SK-N-SH (cell line): ENCODE data around the gene PLCL2. TPM values are rescaled to one million over a fixed set of nuclear protein-coding genes. Genes with fewer than 3 reads are reported as not detected.
"Not testable (repeated sequence)": the region's sequence is repeated elsewhere in the genome, so short reads cannot be mapped to it uniquely, and the experiment has no call there.

ENCODE experiments used
- CTCF ChIA-PET: fragments of 300-600, 350-600 bp; formaldehyde crosslinking; extraction: SDS; loops from one replicate; lab custom pipeline; 2021; lab: Yijun Ruan, JAX
- POLR2A ChIA-PET: fragments of 350-600 bp; sonication (Branson Sonifier 250); formaldehyde crosslinking; extraction: SDS; loops from one replicate; lab custom pipeline; 2020; ENCODE audit warnings: antibody characterized with exemption, inconsistent platforms; lab: Yijun Ruan, JAX
- DNase-seq: peaks from one replicate; pipeline ENCODE4 v3.0.0; 2012
- H2AFZ ChIP-seq: fragments of 200-600 bp; sonication (generic); 2 replicates; pipeline ENCODE4 v1.8.1; 2016; ENCODE audit warnings: antibody characterized with exemption, mild to moderate bottlenecking, low read depth
- H3F3A ChIP-seq: fragments of 200-600 bp; sonication (generic); replicated peaks from 2 replicates; pipeline ENCODE3; 2016; ENCODE audit warnings: antibody characterized with exemption, mild to moderate bottlenecking; ENCODE audit not compliant: insufficient read depth
- H3K27ac ChIP-seq, 2 experiments: fragments of 200-500 bp in 1 of 2; fragments of 200-600 bp in 1 of 2; sonication (Bioruptor generic) in 1 of 2; sonication (generic), shearing (Covaris generic) in 1 of 2; 2 replicates each; pipeline versions ENCODE4 v1.5.1 to v1.6.1; 2014 to 2016; ENCODE audit warnings: low read depth in 2 of 2, inconsistent platforms in 1 of 2, low read length in 1 of 2, mild to moderate bottlenecking in 1 of 2, mixed read lengths in 1 of 2
- H3K27me3 ChIP-seq: fragments of 200-600 bp; sonication (generic), shearing (Covaris generic); 2 replicates; pipeline ENCODE4 v1.6.1; 2016; ENCODE audit warnings: mixed run types; ENCODE audit not compliant: insufficient read depth
- H3K36me3 ChIP-seq, 2 experiments: fragments of 200-500 bp in 1 of 2; fragments of 200-600 bp in 1 of 2; sonication (Bioruptor generic) in 1 of 2; sonication (generic) in 1 of 2; replicated peaks in 1 of 2; 2 replicates each; pipeline versions ENCODE3 to v1.5.1; 2014 to 2016; ENCODE audit warnings: low read length in 1 of 2, mild to moderate bottlenecking in 1 of 2; ENCODE audit not compliant: insufficient read depth in 2 of 2, control insufficient read depth in 1 of 2
- H3K4me1 ChIP-seq, 2 experiments: fragments of 200-500 bp in 1 of 2; fragments of 200-600 bp in 1 of 2; sonication (Bioruptor generic) in 1 of 2; sonication (generic), shearing (Covaris generic) in 1 of 2; 2 replicates each; pipeline versions ENCODE4 v1.5.1 to v1.6.1; 2014 to 2016; ENCODE audit warnings: low read depth in 1 of 2, low read length in 1 of 2, mixed run types in 1 of 2; ENCODE audit not compliant: insufficient read depth in 2 of 2, control insufficient read depth in 1 of 2
- H3K4me2 ChIP-seq: fragments of 200-600 bp; sonication (generic), shearing (Covaris generic); 2 replicates; pipeline ENCODE4 v1.6.1; 2017; ENCODE audit warnings: mixed run types
- H3K4me3 ChIP-seq, 2 experiments: fragments of 200-500 bp in 1 of 2; fragments of 200-600 bp in 1 of 2; sonication (Bioruptor generic) in 1 of 2; sonication (generic), shearing (Covaris generic) in 1 of 2; 2 replicates each; pipeline versions ENCODE4 v1.5.1 to v1.8.1; 2014 to 2016; ENCODE audit warnings: low read depth in 2 of 2, inconsistent platforms in 1 of 2, low read length in 1 of 2, mild to moderate bottlenecking in 1 of 2, mixed read lengths in 1 of 2, moderate library complexity in 1 of 2
- H3K79me2 ChIP-seq: fragments of 200-600 bp; sonication (generic); 2 replicates; pipeline ENCODE4 v1.8.1; 2017; ENCODE audit warnings: mild to moderate bottlenecking; ENCODE audit not compliant: insufficient read depth
- H3K9ac ChIP-seq: fragments of 200-600 bp; sonication (generic); 2 replicates; pipeline ENCODE4 v1.6.1; 2017; ENCODE audit warnings: mixed run types
- H3K9me2 ChIP-seq: fragments of 200-600 bp; sonication (generic); 2 replicates; pipeline ENCODE4 v1.6.1; 2017; ENCODE audit warnings: mixed run types
- H3K9me3 ChIP-seq: fragments of 200-600 bp; sonication (generic); 2 replicates; pipeline ENCODE4 v1.6.1; 2017; ENCODE audit warnings: mixed run types, mild to moderate bottlenecking, moderate library complexity
- H4K20me1 ChIP-seq: fragments of 200-600 bp; sonication (generic); 2 replicates; pipeline ENCODE4 v1.6.1; 2017; ENCODE audit warnings: mild to moderate bottlenecking, mixed run types; ENCODE audit not compliant: insufficient read depth
- ELF1 ChIP-seq: IDR thresholded peaks from 2 replicates; pipeline ENCODE4 v1.4.0; 2012
- EZH2phosphoT487 ChIP-seq: fragments of 200-600 bp; sonication (generic); IDR thresholded peaks from 2 replicates; pipeline ENCODE4 v1.6.1; 2017; ENCODE audit warnings: low read depth, mixed run types, mild to moderate bottlenecking, antibody characterized with exemption, moderate library complexity, borderline replicate concordance
- FOXM1 ChIP-seq: IDR thresholded peaks from 2 replicates; pipeline ENCODE4 v1.4.0; 2012; ENCODE audit warnings: low read depth, mild to moderate bottlenecking
- JUND ChIP-seq: IDR thresholded peaks from 2 replicates; pipeline ENCODE4 v1.4.0; 2012
- MEF2A ChIP-seq: IDR thresholded peaks from 2 replicates; pipeline ENCODE4 v1.4.0; 2012; ENCODE audit warnings: low read depth, borderline replicate concordance
- NFIC ChIP-seq: IDR thresholded peaks from 2 replicates; pipeline ENCODE4 v1.4.0; 2012; ENCODE audit warnings: borderline replicate concordance
- RXRA ChIP-seq: IDR thresholded peaks from 2 replicates; pipeline ENCODE4 v1.4.0; 2012; ENCODE audit warnings: low read depth, mild to moderate bottlenecking, borderline replicate concordance
- TEAD4 ChIP-seq: IDR thresholded peaks from 2 replicates; pipeline ENCODE4 v1.4.0; 2012; ENCODE audit warnings: mild to moderate bottlenecking, borderline replicate concordance; ENCODE audit not compliant: insufficient read depth
- WGBS: methylation state at CpG from one replicate; pipeline ENCODE4 v1.1.6; 2017; ENCODE audit warnings: low lambda C conversion rate; 5-methylcytosine and 5-hydroxymethylcytosine counted together
- polyA plus RNA-seq, 3 experiments: library from polyadenylated mRNA; depleted of rRNA; stranded (reverse); fragments of >200 nt; gene quantifications; 2 replicates each; pipeline ENCODE4 v1.2.3, GENCODE V29; 2012
- TF ChIP-seq, protein P1 (sequence below): IDR thresholded peaks from 2 replicates; pipeline ENCODE4 v1.4.0; 2012; ENCODE audit warnings: low read depth, borderline replicate concordance
- TF ChIP-seq, protein P2 (sequence below): IDR thresholded peaks from 2 replicates; pipeline ENCODE4; 2012

The PLCL2 gene
- polyA plus RNA-seq, 1 of the 3 experiments (the other 2 are of a cell fraction), result 0.85 TPM

- TF ChIP-seq, protein P1, sequence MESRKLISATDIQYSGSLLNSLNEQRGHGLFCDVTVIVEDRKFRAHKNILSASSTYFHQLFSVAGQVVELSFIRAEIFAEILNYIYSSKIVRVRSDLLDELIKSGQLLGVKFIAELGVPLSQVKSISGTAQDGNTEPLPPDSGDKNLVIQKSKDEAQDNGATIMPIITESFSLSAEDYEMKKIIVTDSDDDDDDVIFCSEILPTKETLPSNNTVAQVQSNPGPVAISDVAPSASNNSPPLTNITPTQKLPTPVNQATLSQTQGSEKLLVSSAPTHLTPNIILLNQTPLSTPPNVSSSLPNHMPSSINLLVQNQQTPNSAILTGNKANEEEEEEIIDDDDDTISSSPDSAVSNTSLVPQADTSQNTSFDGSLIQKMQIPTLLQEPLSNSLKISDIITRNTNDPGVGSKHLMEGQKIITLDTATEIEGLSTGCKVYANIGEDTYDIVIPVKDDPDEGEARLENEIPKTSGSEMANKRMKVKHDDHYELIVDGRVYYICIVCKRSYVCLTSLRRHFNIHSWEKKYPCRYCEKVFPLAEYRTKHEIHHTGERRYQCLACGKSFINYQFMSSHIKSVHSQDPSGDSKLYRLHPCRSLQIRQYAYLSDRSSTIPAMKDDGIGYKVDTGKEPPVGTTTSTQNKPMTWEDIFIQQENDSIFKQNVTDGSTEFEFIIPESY, result no peak
- no peak for TF ChIP-seq FOXM1
- no peak for TF ChIP-seq TEAD4
- TF ChIP-seq NFIC, result no peak
- TF ChIP-seq, protein P2, sequence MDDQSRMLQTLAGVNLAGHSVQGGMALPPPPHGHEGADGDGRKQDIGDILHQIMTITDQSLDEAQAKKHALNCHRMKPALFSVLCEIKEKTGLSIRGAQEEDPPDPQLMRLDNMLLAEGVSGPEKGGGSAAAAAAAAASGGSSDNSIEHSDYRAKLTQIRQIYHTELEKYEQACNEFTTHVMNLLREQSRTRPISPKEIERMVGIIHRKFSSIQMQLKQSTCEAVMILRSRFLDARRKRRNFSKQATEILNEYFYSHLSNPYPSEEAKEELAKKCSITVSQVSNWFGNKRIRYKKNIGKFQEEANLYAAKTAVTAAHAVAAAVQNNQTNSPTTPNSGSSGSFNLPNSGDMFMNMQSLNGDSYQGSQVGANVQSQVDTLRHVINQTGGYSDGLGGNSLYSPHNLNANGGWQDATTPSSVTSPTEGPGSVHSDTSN, result no peak
- TF ChIP-seq JUND, result no peak
- no peak for TF ChIP-seq ELF1
- no peak for TF ChIP-seq RXRA
- no peak for TF ChIP-seq MEF2A
These were observed 238.0 kb downstream of the PLCL2 start (continued) for GRCh38 chr3:17122758-17123157.

GRCh38 chr3:17125738-17126442 lies 241.1 kb downstream of the PLCL2 start:
- Histone ChIP-seq H3K9me3 (no peaks in the 10 kb centered on the region), H3K9me2 (no peaks in the 10 kb centered on the region), H3K79me2 (no peaks in the 10 kb centered on the region), H4K20me1 (no peaks in the 10 kb centered on the region), H3K4me2 (no peak overlapping the region), H3K27me3 (no peaks in the 10 kb centered on the region), H2AFZ (no peak overlapping the region), H3K9ac (no peak overlapping the region), H3K27ac (no peak overlapping the region), H3K36me3 (no peaks in the 10 kb centered on the region), H3K4me1 (no peaks in the 10 kb centered on the region), H3F3A (no peaks in the 10 kb centered on the region), H3K4me3 (no peak overlapping the region)
- ChIA-PET CTCF (interaction anchor here (1.0 kb wide), 2 partner anchors 34 to 141 kb away, joined by 3 read pairs; no protein-coding TSS in a partner anchor), POLR2A (no interaction called here)
- no peak for DNase-seq
- TF ChIP-seq EZH2phosphoT487 (no peak), FOXM1 (no peak)
- WGBS, result 20% methylated on average over 2 of the region's 2 CpGs

DNA sequence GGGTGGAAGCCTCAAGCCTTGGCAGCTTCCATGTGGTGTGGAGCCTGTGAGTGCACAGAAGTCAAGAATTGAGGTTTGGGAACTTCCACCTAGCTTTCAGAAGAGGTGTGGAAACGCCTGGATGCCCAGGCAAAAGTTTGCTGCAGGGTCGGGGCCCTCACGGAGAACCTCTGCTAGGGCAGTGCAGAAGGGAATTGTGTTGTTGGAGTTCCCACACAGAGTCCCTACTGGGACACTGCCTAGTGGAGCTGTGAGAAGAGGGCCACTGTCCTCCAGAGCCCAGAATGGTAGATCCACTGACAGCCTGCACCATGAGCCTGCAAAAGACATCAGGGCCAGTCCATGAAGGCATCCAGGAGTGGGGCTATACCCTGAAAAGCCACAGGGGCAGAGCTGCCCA lies 243.9 kb downstream of the PLCL2 start:
- H3K27me3 ChIP-seq, H3K4me3 ChIP-seq, DNase-seq, H3K9ac ChIP-seq, POLR2A ChIA-PET, H3K4me2 ChIP-seq, H4K20me1 ChIP-seq, H3K9me3 ChIP-seq, H3K4me1 ChIP-seq, H3K36me3 ChIP-seq, H3K9me2 ChIP-seq, H3K79me2 ChIP-seq, H2AFZ ChIP-seq, H3F3A ChIP-seq, H3K27ac ChIP-seq: not testable (repeated sequence)
- WGBS, result 38% methylated on average over 3 of the region's 3 CpGs
- CTCF ChIA-PET, result interaction anchor here (0.6 kb wide), 1 partner anchor 1018 kb away, joined by 3 read pairs; no protein-coding TSS in a partner anchor
